Measurements from ENCODE around the gene UNC93A.
"Not testable (repeated sequence)": the region's sequence is repeated elsewhere in the genome, so short reads cannot be mapped to it uniquely, and the experiment has no call there.

Gene UNC93A

DNA sequence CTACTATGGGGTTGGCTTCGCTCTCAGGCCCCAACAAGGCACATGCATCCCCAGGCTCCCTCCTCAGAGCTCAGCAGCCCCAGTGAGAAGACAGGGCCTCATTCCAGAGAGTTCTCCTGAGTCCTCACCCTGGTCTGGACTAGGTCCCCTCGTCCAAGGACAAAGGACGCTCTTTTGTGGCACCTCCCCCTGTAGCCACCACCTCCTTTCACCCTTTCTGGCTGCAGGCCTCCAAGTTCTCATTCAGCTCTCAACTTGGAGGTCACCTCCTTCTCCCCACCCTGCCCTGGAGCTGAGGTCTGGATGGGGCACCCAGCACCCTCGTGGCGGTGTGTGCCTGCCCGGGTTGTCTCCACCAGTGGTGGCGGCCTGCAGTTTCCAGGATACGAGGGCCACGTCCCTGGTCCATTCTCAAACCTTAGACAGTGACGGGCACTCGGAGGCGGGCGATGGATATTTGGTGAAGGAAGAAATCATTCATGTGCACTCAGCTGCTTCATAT lies 2.5 kb downstream of the UNC93A start:
- DNase-seq (ENCODE audit: low read depth) = no peak

DNA sequence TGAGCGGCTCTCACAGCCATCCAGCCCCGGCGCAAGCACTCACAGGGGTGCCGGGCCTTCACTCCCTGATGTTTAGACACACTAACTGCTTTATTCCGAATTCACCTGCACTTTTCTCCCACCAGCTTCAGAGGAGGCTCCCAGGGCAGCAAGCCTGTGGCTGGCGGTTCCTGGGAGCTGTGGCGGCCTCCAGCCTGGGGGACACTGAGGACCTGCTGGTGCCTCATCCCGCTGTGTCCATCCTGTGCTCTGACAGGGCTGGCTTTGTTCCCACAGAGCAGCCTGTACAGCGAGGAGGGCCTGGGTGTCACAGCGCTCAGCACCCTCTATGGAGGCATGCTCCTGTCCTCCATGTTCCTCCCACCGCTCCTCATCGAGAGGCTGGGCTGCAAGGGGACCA lies 3.1 kb downstream of the UNC93A start:
- DNase-seq (ENCODE audit: low read depth) = no peak

DNA sequence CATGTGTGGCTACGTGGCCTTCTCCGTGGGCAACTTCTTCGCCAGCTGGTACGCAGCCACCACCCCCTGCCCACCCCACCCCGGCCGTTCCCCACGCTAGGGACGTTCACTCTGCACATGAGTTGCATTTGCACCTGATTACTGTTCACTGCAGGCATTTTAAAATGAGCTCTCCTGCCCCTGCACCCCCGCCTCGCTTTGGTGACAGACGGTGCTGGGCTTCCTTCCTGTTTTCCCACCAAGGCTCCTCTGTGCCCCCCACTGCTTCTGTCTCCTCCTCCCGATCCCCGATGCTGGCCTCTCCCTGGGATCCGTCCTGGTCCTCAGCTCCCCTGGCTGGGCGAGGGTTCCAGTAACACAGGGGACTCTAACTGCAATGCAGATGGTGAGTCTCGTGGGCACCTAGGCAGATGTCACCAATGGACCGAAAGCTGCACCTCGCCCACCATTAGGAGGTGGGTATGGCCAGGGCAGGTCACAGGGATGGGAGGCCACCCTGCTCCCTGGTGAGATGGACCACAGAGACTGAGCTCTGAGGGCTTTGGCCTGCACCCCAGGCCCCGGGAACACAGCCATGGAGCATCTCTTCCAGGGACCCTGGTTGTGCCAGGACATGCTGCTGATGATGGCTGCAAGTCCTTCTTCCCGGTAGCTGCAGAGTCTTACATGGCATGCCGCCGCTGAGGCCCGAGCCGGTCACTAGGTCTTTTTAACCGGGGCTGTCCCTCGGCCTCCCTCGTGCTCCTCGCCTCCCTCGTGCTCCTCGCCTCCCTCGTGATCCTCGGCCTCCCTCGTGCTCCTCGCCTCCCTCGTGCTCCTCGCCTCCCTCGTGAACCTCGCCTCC lies 3.8 kb downstream of the UNC93A start:
- DNase-seq (ENCODE audit: low read depth) = no peak

DNA sequence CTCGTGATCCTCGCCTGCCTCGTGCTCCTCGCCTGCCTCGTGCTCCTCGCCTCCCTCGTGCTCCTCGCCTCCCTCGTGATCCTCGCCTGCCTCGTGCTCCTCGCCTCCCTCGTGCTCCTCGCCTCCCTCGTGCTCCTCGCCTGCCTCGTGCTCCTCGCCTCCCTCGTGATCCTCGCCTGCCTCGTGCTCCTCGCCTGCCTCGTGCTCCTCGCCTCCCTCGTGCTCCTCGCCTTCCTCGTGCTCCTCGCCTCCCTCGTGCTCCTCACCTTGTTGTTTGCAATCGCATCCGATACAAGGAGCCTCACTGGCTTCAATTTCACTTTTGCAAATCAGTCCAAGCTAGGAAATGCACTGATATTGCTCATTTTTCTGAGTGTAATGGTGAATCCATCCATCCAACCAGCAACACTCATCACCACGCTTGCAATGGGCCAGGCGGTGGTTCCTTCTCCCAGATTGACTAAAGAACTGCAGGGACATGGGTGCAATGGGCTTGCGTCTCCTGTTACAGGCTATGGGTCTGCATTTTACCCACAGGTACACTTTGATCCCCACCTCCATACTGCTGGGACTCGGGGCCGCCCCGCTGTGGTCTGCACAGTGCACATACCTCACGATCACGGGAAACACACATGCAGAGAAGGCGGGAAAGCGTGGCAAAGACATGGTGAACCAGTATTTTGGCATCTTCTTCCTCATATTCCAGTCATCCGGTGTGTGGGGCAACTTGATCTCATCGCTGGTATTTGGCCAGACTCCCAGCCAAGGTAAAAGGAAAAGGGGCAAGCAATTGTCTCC lies 4.6 kb downstream of the UNC93A start:
- DNase-seq (ENCODE audit: low read depth) = no peak

DNA sequence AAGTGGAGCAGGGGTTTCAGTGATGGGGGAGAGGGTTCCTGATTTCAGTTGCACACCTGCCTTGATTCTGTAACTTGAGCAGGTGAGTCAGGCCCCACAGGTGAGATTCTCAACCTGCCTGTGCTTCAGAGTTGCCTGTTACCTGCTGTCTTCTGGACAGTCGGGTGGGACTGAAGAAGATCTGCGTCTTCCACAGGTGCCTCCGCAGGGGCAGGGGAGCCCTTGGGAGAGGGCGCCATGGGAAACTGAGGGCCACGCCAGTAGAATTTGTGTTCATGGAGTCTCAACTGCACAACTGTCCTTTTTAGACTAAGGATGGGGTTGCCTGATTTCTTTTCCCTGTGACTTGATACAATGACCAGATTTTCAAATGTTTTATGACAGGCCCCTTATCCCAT lies 5.2 kb downstream of the UNC93A start:
- DNase-seq (ENCODE audit: low read depth) = no peak

DNA sequence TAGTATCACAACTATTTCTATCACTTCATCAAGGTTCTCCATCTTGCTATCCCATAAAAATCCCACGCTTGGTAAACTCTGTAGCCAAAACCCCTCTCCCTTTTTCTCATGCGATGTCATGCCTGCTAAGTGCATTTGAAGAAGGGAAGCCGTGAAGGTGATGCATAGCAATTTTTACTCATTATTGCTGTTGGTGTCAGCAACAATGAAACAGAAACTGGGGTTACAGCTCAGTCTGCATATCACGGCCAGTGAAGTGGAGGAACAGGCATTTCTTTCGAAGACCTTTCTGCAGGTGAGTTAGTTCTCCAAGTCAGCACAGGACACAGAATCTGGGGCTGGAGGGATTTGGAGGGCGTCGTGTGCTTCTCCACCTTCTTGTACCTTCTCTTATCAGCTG lies 5.8 kb downstream of the UNC93A start:
- no peak for DNase-seq (ENCODE audit: low read depth)

DNA sequence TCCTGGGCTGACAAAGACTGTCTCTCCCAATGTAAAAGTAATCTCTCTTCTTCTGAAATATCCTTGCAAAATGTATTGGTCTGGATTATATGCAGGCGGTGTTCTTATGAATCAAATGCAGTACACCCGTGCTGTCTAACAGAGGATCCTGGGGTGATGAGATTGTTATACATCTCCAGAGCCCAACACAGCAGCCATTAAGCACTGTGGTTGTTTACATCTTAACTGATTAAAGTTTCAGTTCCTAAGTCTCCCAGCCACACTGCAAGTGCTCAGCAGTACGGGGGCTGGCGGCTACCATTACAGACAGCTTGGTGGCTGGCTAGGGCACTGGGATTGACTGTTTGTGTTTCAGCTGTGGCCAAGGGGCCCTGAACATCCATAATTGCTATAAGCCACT lies 7.0 kb downstream of the UNC93A start:
- no peak for DNase-seq (ENCODE audit: low read depth)

DNA sequence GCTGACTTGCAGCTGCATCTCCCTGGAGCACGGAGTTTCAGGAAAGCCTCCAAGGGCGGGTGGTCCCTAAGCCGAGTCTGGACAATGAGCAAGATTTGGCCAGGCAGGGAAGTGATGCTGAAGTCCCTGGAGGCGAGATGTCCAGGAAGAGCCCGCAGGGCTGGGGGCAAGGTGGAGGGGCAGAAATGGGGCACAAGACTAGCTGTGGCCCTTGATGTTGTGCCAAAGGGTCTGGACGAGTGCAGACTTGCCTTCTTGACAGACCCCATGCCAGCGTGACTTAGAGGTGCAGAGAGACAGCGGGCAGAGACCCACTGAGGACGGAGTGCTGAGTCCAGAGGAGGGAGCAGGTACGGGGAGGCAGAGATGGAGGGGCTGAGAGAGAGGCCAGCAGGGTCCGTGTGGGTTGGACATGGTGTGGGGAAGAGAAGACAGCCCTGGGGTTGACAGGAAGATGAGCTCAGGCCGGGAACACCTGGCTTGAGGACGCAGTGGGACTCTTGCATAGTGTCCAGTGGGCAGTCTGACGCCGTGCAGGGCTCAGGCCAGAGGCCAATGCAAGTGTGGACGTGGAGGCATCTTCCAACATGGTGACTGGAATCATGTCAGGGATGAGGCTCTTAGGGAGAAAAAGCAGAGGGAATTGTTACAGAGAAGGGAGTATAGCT lies 8.7 kb downstream of the UNC93A start:
- DNase-seq (ENCODE audit: low read depth) = no peak

DNA sequence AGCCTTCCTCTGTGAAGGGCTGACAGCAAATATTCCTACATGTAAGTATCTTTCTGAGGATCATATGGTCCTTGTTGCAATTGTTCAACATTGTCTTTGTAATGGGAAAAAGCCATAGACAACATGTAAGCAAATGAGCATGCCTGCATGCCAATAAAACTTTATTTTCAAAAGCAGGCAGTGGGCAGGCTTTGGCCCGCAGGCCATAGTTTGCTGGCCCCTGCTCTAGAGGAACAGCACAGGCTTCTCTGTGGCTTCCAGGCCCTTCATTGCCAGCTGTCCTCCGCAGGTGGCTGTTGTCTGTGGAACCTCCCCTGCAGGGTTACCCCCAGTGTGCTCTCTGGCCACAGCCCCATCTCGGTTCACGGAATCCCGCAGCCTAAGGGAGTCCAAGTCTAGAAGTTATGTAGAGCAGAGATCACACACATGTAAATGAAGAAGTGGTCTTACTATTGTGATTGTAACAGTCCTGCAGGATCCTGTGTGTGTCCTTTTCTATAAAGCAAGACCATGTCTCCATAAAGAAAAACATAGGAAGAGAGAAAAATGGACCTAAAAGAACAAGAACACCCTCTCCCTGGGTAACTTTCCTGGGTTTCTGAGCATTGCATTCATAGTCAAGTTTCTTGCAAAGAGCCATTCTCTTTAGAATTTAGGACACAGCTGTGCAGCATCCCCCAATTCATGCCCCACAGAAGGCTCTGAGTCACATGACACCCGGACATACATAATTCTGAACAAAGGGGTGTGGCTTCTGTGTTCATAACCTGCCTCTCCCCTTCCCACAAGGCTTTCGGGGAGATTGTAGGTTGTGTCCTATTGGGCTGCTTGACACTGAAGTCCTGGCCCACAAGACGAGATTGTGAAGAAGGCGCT lies 10.0 kb downstream of the UNC93A start:
- DNase-seq (ENCODE audit: low read depth) = no peak

DNA sequence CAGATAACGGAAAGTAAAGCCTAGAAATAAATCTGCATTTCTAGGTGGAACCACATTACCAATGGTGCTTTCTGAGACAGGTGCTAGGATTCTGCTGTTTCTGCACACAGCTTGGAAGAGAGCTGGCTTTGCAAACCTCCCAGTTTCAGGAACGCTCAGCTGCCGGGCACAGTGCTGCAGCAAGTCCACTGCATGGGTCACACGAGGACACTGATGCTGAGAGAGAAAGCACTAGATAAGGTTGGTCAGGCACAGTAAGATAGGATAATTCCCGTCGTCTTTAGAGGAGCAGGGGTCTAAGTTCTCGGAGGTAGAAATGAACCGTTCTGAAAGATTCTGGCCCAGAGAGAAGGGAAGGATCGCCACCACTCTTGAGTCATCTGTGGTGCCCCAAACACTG lies 11.0 kb downstream of the UNC93A start:
- no peak for DNase-seq (ENCODE audit: low read depth)

DNA sequence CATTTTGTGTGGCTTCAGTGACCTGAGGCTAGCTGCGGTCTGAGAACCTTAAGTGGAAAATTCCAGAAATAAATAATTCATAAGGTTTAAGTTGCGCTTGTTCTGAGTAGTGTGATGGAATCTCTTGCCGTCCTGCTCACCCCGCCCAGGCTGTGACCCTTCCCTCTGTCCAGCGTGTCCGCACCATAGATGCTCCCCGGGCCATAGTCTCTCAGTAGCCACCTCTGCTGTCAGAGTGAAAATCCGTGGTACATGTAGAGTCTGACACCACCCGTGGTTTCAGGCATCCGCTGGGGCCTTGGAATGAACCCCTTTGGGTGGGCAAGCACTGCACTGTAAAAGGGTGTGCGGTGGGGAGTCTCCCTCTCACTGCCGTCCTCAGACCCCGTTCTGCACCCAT lies 11.7 kb downstream of the UNC93A start:
- DNase-seq (ENCODE audit: low read depth) = no peak

DNA sequence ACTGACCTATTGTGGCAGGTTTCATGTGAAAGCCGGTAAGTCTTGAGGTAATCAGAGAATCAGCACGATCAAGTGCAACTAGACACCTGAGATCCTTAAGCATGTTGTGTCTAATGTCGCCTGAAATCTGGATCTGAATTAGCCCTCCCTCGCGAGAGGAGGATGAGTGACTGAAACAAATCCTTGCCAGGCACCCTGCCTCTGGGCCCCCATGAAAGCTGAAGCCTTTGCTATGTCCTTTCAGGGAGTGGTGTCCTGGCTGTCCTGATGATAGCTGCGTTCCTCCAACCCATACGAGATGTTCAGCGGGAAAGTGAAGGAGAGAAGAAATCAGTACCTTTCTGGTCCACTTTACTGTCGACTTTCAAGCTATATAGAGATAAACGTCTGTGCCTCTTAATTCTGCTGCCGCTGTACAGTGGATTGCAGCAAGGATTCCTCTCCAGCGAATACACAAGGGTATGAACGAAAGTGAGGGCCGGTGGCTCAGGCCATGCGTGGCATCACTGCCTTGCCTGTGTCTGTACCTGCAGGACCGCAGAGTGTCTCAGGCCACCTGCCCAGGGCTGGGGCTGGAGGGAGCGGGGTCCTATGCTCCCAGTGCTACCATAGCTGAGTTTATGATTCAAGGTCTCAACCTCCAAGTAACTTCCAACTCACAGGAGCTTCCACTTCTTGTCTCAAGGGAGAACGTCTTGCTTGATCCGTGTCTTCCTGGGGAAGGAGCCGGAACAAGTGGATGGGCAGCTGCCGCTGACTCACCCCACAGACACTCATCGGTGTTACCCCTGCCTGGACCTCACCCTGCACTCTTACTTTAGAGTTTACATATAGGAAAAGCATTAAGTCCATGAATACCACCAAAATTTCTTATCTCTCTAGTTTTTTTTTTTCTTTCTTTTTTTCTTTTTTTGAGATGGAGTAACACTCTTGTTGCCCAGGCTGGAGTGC lies 12.8 kb downstream of the UNC93A start:
- no peak for DNase-seq (ENCODE audit: low read depth)

DNA sequence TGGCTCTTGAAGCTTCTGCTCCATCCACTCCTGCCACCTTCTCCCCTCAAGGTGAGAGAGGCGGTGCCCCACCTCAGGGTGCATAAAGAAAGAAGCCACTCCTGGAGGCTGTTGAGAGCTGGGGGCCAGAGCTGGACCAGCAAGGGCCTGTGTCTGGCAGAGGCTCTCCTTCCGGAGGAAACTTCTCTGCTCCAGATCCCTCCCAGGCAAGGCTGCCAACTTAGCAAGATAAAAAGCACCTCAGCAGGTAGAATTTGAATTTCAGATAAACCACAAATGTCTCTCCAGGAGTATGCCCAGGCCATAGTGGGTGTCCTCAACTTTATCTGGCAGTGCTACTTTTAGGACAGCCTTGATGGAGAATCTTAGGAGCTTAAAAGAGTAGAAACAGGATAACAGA lies 13.8 kb downstream of the UNC93A start:
- no peak for DNase-seq (ENCODE audit: low read depth)

DNA sequence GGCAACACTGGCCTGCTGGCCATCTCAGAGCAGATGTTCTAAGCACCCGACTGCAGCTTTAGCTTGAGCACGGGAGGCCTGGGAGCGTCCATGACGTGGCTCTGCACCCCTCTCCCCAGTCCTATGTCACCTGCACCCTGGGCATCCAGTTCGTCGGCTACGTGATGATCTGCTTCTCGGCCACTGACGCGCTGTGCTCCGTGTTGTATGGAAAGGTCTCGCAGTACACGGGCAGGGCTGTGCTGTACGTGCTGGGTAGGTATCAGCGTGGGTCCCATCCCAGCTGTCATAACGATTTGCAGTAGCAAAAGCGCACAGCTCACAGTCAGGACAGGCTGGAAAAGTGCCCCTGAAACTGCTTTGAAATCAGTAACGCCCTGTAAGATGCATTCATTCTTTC lies 14.7 kb downstream of the UNC93A start:
- no peak for DNase-seq (ENCODE audit: low read depth)

DNA sequence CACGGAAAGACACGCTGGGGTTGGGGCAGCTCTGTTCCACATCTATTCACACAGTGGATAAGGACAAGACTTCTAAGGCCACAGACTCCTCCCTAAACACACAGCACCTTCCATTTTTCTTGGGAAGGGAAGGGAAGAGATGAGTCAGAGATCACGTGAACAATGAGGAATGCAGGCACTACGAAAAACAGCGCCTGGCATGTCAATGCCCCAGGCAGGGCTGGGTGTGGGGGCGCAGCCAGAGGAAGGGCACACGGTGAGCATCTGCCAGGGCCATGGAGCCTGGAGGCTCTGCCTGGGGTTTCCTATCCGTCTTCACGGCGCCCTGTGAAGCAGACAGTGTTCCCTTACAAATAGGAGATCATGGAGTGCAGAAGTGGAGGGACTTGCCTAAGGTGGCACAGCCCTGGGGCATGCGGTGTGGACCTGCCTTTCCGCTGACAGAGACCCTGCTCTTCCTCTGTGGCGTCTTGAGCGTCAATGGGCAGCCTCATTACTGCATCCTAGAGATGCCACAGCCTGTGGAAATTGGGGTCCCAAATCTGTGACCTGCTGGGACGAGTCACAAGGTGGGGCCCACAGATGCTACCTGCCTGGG lies 15.4 kb downstream of the UNC93A start:
- no peak for DNase-seq (ENCODE audit: low read depth)

DNA sequence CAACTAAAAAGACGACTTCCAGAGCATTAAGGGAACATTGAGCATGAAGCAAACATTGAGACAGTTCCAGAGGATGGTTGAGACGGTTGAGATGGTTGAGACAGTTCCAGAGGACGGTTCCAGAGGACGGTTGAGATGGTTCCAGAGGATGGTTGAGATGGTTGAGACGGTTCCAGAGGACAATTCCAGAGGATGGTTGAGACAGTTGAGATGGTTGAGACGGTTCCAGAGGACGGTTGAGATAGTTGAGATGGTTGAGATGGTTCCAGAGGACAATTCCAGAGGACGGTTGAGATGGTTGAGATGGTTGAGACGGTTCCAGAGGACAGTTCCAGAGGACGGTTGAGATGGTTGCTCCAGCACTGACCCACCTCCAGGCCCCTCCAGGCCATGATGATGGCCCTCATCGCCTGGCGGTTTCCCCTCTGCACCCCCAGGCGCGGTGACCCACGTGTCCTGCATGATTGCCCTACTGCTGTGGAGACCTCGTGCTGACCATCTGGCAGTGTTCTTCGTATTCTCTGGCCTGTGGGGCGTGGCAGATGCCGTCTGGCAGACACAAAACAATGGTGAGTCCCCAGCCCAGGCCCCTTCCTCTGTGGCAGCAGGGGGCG lies 16.3 kb downstream of the UNC93A start:
- no peak for DNase-seq (ENCODE audit: low read depth)

DNA sequence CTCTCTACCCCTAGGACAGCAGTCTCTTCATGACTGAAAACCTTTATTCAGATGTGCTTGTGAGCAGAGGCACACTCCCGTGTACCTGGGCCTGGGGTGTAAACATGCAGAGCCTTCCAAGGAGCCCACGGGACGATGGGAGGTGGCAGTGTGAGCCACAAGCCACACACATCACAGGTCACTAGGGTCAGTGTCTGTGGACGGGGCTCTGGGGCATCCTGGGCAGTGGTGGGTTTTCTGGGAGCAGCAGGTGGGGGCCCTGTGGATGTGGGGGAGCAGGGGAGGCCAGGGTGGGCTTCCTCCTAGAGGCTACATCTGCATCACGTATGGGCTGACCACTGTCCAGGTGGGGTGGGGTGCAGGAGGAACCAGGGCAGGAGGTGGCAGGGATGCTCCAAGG lies 17.1 kb downstream of the UNC93A start:
- no peak for DNase-seq (ENCODE audit: low read depth)

DNA sequence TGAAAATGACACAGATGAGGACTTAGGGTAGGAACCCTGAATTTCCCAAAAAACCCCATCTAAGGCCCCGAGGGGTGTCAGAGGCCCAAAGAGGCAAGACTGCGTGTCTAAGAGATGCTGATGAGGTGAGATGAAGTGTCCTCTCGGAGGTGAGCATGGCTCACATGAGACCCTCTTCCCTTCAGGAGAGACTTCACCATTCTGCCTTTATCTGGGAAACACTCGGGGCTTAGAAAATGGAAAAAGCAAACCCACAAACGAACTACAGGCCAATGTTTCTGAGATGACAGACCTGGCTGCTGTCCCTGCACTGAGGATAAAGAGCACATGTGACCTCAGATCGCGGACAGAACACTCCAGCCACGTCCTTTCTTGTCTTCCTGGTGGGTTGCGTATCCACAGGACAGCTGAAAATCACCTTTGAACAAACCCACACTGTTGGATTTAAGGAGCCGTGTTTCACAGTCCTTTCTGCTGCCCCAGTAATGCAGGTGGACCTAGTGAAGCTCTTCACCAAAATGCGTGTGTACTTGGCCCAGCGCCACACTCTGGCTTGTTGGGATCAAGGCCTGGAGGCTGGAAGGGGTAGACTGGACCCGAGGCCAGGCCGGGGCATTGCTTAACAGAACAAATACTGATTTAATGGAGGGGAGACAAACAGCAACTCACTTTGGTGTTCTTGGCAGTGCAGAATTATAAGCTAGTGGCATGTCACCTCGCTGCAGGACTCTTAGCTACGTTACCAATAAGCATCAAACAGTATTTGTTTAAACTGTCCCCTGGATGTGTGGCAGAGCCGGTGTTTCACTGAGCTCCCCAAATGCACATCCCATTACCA lies 18.5 kb downstream of the UNC93A start:
- DNase-seq (ENCODE audit: low read depth) = not testable (repeated sequence)

DNA sequence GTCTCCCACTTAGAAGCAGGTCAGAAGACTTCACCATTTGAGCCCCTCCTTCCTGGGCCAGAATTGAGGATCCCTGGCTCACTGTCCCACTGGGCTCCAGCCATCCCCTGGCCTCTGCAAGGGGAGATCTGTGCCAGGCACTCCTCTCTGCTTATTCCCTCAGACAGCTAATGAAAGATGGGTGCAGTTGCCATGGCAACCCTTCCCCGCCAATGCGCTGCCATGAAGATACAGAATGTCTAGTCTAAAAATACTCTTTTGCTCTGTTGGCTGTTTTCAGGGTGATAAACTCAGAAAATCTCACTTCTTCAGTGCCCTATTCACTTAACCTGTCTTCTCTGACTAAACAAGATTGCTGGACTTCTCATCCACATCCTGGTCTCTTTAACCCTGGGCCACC lies 20.2 kb downstream of the UNC93A start:
- no peak for DNase-seq (ENCODE audit: low read depth)

All from activated T-cell treated with anti-CD3 and anti-CD28 coated beads for 48 hours (primary cell).